Calu3 (cell line): ENCODE measurements around the gene SEPTIN3. TPM values are rescaled to one million over a fixed set of nuclear protein-coding genes. Genes with fewer than 3 reads are reported as not detected.
A peak's percentile ranks its signal among the peaks of the same experiment; 100 is the strongest.

Experiments used
- BruUV-seq: library from RNA; stranded (reverse); fragments of 400-500 nt; replicated peaks from 2 replicates; lab custom pipeline; 2021; lab: Mats Ljungman, UMichigan
- CTCF ChIA-PET: fragments of 300-600 bp; sonication (Branson Sonifier 250); formaldehyde crosslinking; loops from one replicate; lab custom pipeline; 2022; ENCODE audit warnings: antibody characterized with exemption; lab: Charles Lee
- DNase-seq: peaks from one replicate; pipeline ENCODE4 v3.0.0; 2022
- H3K27ac Mint-ChIP-seq: one replicate; pipeline ENCODE4 v1.8.0; 2022; ENCODE audit warnings: mixed read lengths; ENCODE audit not compliant: unreplicated experiment
- H3K27me3 Mint-ChIP-seq: one replicate; pipeline ENCODE4 v1.8.0; 2022; ENCODE audit warnings: mixed read lengths; ENCODE audit not compliant: unreplicated experiment
- H3K36me3 Mint-ChIP-seq: one replicate; pipeline ENCODE4 v1.8.0; 2022; ENCODE audit warnings: mild to moderate bottlenecking, moderate library complexity, mixed read lengths; ENCODE audit not compliant: insufficient read depth, unreplicated experiment
- H3K4me1 Mint-ChIP-seq: one replicate; pipeline ENCODE4 v1.8.0; 2022; ENCODE audit warnings: mild to moderate bottlenecking, low read depth, mixed read lengths; ENCODE audit not compliant: unreplicated experiment
- H3K4me3 Mint-ChIP-seq: one replicate; pipeline ENCODE4 v1.8.0; 2022; ENCODE audit warnings: mild to moderate bottlenecking, low read depth, moderate library complexity, mixed read lengths; ENCODE audit not compliant: unreplicated experiment
- H3K9me3 Mint-ChIP-seq: one replicate; pipeline ENCODE4 v1.8.0; 2022; ENCODE audit warnings: low read depth, mixed read lengths; ENCODE audit not compliant: unreplicated experiment
- intact Hi-C: fragments of 100-400 bp; cut with micrococcal nuclease; formaldehyde crosslinking; loops from one replicate; pipeline ENCODE4 v1.10.0; 2022; ENCODE audit not compliant: unreplicated experiment
- total RNA-seq: library from RNA; stranded (reverse); gene quantifications from 2 replicates; pipeline ENCODE4 v1.2.3, GENCODE V29; 2022
- TF ChIP-seq, protein P1 (sequence below): fragments of 200-600 bp; IDR thresholded peaks from one replicate; pipeline ENCODE4 v1.8.0; 2022; ENCODE audit warnings: antibody characterized with exemption; ENCODE audit not compliant: unreplicated experiment

SEPTIN3 gene
- total RNA-seq, 1 experiment from 2014 or later, result 3.4 TPM

DNA sequence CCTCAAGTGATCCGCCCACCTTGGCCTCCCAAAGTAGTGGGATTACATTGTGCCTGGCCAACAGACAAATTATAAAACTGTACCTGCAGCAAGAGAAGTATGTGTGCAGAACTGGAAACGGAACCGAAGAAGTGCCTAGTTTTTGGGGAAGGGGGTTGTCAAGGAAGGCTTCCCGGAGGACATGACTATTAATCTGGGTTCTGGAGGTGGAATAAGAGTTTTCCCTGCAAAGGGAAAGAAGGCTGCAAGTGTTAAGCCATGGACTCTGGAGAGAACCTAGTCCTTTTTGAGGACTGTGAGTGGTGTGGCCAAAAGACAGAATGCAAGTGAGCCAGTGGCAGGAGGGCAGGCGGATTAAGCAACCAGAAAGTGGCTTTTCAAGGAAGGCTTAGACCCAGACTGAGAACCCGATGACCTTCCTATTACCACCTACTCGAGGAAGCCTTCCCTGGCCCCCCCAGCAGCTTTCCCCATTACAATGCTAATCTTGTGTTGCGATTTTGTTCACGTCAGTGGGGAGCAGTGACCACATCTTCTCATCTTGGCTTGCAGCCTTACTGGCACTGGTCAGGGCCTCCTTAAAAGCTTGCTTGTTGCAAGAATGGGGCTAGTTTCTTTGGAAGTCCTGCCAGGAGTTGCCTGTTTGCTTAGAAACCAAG lies 5.7 kb upstream of the SEPTIN3 start:
- intact Hi-C loops, result no loop called here
- H3K27ac Mint-ChIP-seq, result no peak overlapping the region
- BruUV-seq, result no TSS peak
- H3K36me3 Mint-ChIP-seq, result no peaks in the 10 kb centered on the region
- H3K4me3 Mint-ChIP-seq, result no peak overlapping the region
- H3K27me3 Mint-ChIP-seq, result no peaks in the 10 kb centered on the region
- CTCF ChIA-PET, result no interaction called here
- DNase-seq, result no peak
- no peaks in the 10 kb centered on the region for H3K9me3 Mint-ChIP-seq
- TF ChIP-seq, protein P1, sequence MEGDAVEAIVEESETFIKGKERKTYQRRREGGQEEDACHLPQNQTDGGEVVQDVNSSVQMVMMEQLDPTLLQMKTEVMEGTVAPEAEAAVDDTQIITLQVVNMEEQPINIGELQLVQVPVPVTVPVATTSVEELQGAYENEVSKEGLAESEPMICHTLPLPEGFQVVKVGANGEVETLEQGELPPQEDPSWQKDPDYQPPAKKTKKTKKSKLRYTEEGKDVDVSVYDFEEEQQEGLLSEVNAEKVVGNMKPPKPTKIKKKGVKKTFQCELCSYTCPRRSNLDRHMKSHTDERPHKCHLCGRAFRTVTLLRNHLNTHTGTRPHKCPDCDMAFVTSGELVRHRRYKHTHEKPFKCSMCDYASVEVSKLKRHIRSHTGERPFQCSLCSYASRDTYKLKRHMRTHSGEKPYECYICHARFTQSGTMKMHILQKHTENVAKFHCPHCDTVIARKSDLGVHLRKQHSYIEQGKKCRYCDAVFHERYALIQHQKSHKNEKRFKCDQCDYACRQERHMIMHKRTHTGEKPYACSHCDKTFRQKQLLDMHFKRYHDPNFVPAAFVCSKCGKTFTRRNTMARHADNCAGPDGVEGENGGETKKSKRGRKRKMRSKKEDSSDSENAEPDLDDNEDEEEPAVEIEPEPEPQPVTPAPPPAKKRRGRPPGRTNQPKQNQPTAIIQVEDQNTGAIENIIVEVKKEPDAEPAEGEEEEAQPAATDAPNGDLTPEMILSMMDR, result no peak
- H3K4me1 Mint-ChIP-seq, result peaks cover 7% of the 10 kb centered on the region

DNA sequence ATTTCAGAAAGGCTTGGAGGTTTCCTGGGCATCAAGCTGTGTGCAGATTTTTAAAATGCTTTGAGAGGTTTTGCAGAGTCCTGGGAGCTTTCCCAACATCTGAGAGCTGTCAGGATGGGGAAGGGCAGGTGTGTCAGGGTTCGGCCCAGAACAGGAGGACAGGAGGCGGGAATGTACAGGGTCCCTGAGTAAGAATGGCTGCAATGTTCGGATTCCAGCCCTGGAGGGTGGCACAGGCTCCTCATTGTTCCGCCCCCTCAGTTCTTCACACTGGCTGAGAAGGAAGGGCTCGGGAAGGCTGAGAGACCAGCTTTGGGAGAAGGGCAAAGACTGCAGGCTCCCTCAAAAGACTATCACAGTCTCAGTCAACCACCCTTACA lies 5.1 kb upstream of the SEPTIN3 start:
- TF ChIP-seq, protein P1, result no peak
- Mint-ChIP-seq H3K4me3 (no peak overlapping the region), H3K36me3 (no peaks in the 10 kb centered on the region), H3K27ac (no peak overlapping the region), H3K27me3 (peaks cover under 1% of the 10 kb centered on the region), H3K4me1 (peaks cover 7% of the 10 kb centered on the region), H3K9me3 (no peaks in the 10 kb centered on the region)
- no TSS peak for BruUV-seq
- CTCF ChIA-PET, result no interaction called here
- DNase-seq, result no peak
- intact Hi-C loops, result no loop called here

DNA sequence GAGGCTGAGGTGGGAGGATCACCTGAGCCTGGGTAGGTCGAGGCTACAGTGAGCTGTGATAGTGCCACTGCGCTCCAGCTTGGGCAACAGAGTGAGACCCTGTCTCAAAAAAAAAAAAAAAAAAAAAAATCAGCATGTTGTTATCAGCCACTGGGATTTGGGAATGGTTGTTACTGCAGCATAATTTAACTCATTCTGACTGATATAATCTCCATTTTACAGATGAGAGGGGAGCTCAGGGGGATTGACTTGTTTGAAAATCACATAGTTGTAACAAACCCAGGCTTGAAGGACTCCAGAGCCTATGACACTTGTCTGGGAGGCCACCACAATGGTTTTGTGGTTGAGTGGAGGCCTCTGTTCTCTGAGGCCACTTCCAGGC lies 3.0 kb upstream of the SEPTIN3 start:
- CTCF ChIA-PET, result interaction anchor here (0.7 kb wide), 1 partner anchor 269 kb away, joined by 5 read pairs; no protein-coding TSS in a partner anchor
- Mint-ChIP-seq H3K9me3 (no peaks in the 10 kb centered on the region), H3K4me1 (peaks cover 7% of the 10 kb centered on the region), H3K4me3 (no peak overlapping the region), H3K27me3 (peaks cover 21% of the 10 kb centered on the region), H3K36me3 (no peaks in the 10 kb centered on the region), H3K27ac (no peak overlapping the region)
- intact Hi-C loops, result loop anchor here (5.0 kb wide), 2 partner anchors 106 to 471 kb away; partner anchors contain the start of genes NAGA and PHETA2
- TF ChIP-seq, protein P1, result no peak
- DNase-seq, result no peak
- BruUV-seq, result no TSS peak

DNA sequence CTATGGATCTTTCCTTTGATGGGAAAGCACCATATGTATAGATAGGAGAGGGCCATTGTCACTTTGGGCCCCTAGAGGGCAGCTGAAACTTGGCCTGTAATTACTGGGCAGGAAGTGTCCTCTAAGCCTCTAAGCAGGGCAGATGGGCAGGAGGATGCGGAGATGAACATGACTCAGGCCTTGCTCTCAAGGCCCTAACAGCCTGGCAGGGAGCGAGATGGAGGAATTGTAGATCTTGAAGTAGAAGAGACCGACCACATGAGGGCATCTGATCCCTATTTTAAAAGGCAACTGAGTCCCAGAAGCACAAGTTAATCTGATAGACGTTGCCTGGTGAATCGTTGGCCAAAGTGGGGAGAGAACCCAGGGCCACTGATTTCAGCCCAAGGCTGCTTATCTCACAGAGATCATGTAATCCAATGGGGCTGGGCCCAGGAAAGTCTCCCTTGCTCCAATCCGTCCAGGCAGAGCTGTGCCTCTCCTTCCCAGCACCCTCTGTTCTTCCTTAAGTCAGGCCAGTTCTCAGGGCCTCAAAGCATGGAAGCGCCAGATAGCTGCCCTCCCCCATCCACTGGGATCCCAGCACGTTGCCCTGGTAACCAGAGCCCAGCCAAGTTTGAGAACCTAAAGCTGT lies 2.5 kb upstream of the SEPTIN3 start:
- Mint-ChIP-seq H3K9me3 (no peaks in the 10 kb centered on the region), H3K36me3 (no peaks in the 10 kb centered on the region), H3K4me1 (peaks cover 7% of the 10 kb centered on the region), H3K27me3 (peaks cover 26% of the 10 kb centered on the region), H3K4me3 (no peak overlapping the region), H3K27ac (no peak overlapping the region)
- TF ChIP-seq, protein P1, result no peak
- CTCF ChIA-PET, result interaction anchor here (0.7 kb wide), 1 partner anchor 188 kb away, joined by 3 read pairs; no protein-coding TSS in a partner anchor
- no TSS peak for BruUV-seq
- DNase-seq, result peak; percentile 45
- intact Hi-C loops, result loop anchor here (5.0 kb wide), 2 partner anchors 106 to 471 kb away; partner anchors contain the start of genes NAGA and PHETA2
